Endothelial cell (in vitro differentiated cells): ENCODE data around the gene HIGD1A. TPM values are rescaled to one million over a fixed set of nuclear protein-coding genes. Genes with fewer than 3 reads are reported as not detected.

Experiments
- DNase-seq: peaks from one replicate; pipeline ENCODE4 v3.0.0; 2021; ENCODE audit warnings: low spot score
- H3K27ac Mint-ChIP-seq: one replicate; pipeline ENCODE4 v1.8.0; 2021; ENCODE audit warnings: mixed read lengths, inconsistent platforms; ENCODE audit not compliant: unreplicated experiment
- H3K27me3 Mint-ChIP-seq: one replicate; pipeline ENCODE4 v1.8.0; 2021; ENCODE audit warnings: mild to moderate bottlenecking, moderate library complexity, mixed read lengths, inconsistent platforms; ENCODE audit not compliant: unreplicated experiment
- H3K36me3 Mint-ChIP-seq: one replicate; pipeline ENCODE4 v1.8.0; 2021; ENCODE audit warnings: mild to moderate bottlenecking, low read depth, mixed read lengths, inconsistent platforms; ENCODE audit not compliant: unreplicated experiment
- H3K4me1 Mint-ChIP-seq: one replicate; pipeline ENCODE4 v1.8.0; 2021; ENCODE audit warnings: mild to moderate bottlenecking, mixed read lengths, inconsistent platforms; ENCODE audit not compliant: unreplicated experiment
- H3K4me3 Mint-ChIP-seq: one replicate; pipeline ENCODE4 v1.8.0; 2021; ENCODE audit warnings: mild to moderate bottlenecking, mixed read lengths, inconsistent platforms; ENCODE audit not compliant: unreplicated experiment
- H3K9me3 Mint-ChIP-seq: one replicate; pipeline ENCODE4 v1.8.0; 2021; ENCODE audit warnings: mixed read lengths, inconsistent platforms; ENCODE audit not compliant: unreplicated experiment
- CTCF ChIP-seq: fragments of 200-600 bp; sonication (generic); IDR thresholded peaks from one replicate; pipeline ENCODE4 v1.5.0; 2021; ENCODE audit warnings: antibody characterized with exemption; ENCODE audit not compliant: unreplicated experiment
- total RNA-seq: library from RNA; stranded (reverse); fragmentation: NEBNext Ultra II Directional; extraction: Animal tissue kit (Norgen Biotek cat#: 25700); gene quantifications from one replicate; pipeline ENCODE4 v1.2.1, GENCODE V29; 2021; ENCODE audit not compliant: unreplicated experiment

Gene HIGD1A
- total RNA-seq, 1 donor from 2014 or later, result 60.7 TPM

- no peak for DNase-seq
- no peaks in the 10 kb centered on the region for H3K4me1 Mint-ChIP-seq
- no peak overlapping the region for H3K27ac Mint-ChIP-seq
- no peaks in the 10 kb centered on the region for H3K36me3 Mint-ChIP-seq
- TF ChIP-seq CTCF, result no peak
- no peak overlapping the region for H3K4me3 Mint-ChIP-seq
- no peaks in the 10 kb centered on the region for H3K9me3 Mint-ChIP-seq
- H3K27me3 Mint-ChIP-seq, result peaks cover 2% of the 10 kb centered on the region
Measured at GRCh38 chr3:42829628-42830436, 25.5 kb upstream of the HIGD1A start.

GRCh38 chr3:42829083-42829627, 24.9 kb upstream of the HIGD1A start:
- TF ChIP-seq CTCF, result no peak
- no peaks in the 10 kb centered on the region for H3K36me3 Mint-ChIP-seq
- no peak for DNase-seq

GRCh38 chr3:42827654-42828053, 23.4 kb upstream of the HIGD1A start:
- no peaks in the 10 kb centered on the region for H3K9me3 Mint-ChIP-seq
- no peak for TF ChIP-seq CTCF
- no peak overlapping the region for H3K4me3 Mint-ChIP-seq
- no peak for DNase-seq
- H3K27me3 Mint-ChIP-seq, result peaks cover 2% of the 10 kb centered on the region
- no peaks in the 10 kb centered on the region for H3K4me1 Mint-ChIP-seq
- no peak overlapping the region for H3K27ac Mint-ChIP-seq
- no peaks in the 10 kb centered on the region for H3K36me3 Mint-ChIP-seq

More at GRCh38 chr3:42829083-42829627, 24.9 kb upstream of the HIGD1A start:
- Mint-ChIP-seq H3K27me3 (peaks cover 2% of the 10 kb centered on the region), H3K4me1 (no peaks in the 10 kb centered on the region), H3K27ac (no peak overlapping the region), H3K9me3 (no peaks in the 10 kb centered on the region), H3K4me3 (no peak overlapping the region)

GRCh38 chr3:42827023-42827422, 22.7 kb upstream of the HIGD1A start:
- Mint-ChIP-seq H3K27me3 (peaks cover 2% of the 10 kb centered on the region), H3K4me3 (no peak overlapping the region)

More at GRCh38 chr3:42827023-42827422, 22.7 kb upstream of the HIGD1A start:
- no peaks in the 10 kb centered on the region for H3K4me1 Mint-ChIP-seq
- no peak overlapping the region for H3K27ac Mint-ChIP-seq
- H3K9me3 Mint-ChIP-seq, result no peaks in the 10 kb centered on the region
- no peak for TF ChIP-seq CTCF
- no peak for DNase-seq
- no peaks in the 10 kb centered on the region for H3K36me3 Mint-ChIP-seq
